Neural progenitor cell (in vitro differentiated cells): ENCODE measurements around the gene NRTN.

Experiments used
- CTCF ChIP-seq: fragments of 200-600 bp; sonication (generic); IDR thresholded peaks from 2 replicates; pipeline ENCODE4 v1.5.1; 2017; ENCODE audit warnings: antibody characterized with exemption, mild to moderate bottlenecking
- EZH2phosphoT487 ChIP-seq: fragments of 200-600 bp; sonication (generic); IDR thresholded peaks from 2 replicates; pipeline ENCODE4 v1.6.1; 2017; ENCODE audit warnings: antibody characterized with exemption

GRCh38 chr19:5826531-5827341 lies 21.9 kb downstream of the NRTN start:
- TF ChIP-seq CTCF (no peak), EZH2phosphoT487 (no peak)
